AG04450 (cell line): ENCODE results near the gene BIK. TPM values are rescaled to one million over a fixed set of nuclear protein-coding genes. Genes with fewer than 3 reads are reported as not detected.

Source experiments
- CTCF ChIA-PET: fragments of 300-600, 350-600 bp; formaldehyde crosslinking; extraction: SDS; loops from one replicate; lab custom pipeline; 2022; ENCODE audit warnings: antibody characterized with exemption, inconsistent platforms; lab: Charles Lee
- POLR2A ChIA-PET: fragments of 350-600 bp; formaldehyde crosslinking; extraction: SDS; loops from one replicate; lab custom pipeline; 2021; ENCODE audit warnings: antibody characterized with exemption, inconsistent platforms; lab: Yijun Ruan, JAX
- DNase-seq: peaks from one replicate; pipeline ENCODE4 v3.0.0-alpha.2; 2011; ENCODE audit warnings: low read depth, low spot score
- H3K27ac ChIP-seq: one replicate; pipeline ENCODE4 v1.5.1; 2012; ENCODE audit warnings: low read depth, low read length, control low read depth
- H3K27me3 ChIP-seq: one replicate; pipeline ENCODE4 v1.6.0; 2012; ENCODE audit warnings: low read length; ENCODE audit not compliant: control insufficient read depth, insufficient read depth
- H3K4me3 ChIP-seq: 2 replicates; pipeline ENCODE4 v1.5.1; 2011; ENCODE audit warnings: mild to moderate bottlenecking, low read depth, low read length, control low read depth
- H3K9me3 ChIP-seq: 2 replicates; pipeline ENCODE4 v1.5.1; 2012; ENCODE audit warnings: low read length; ENCODE audit not compliant: control insufficient read depth, insufficient read depth
- CTCF ChIP-seq: IDR thresholded peaks from 2 replicates; pipeline ENCODE4 v1.5.1; 2011; ENCODE audit warnings: low read depth, low read length, control low read depth, inconsistent platforms
- polyA plus RNA-seq: library from polyadenylated mRNA; depleted of rRNA; stranded (reverse); fragments of >200 nt; gene quantifications from 2 replicates; pipeline ENCODE4 v1.2.3, GENCODE V29; 2011; rRNA removed

The BIK gene
- polyA plus RNA-seq, 1 experiment, result not detected

GRCh38 chr22:43174941-43175531 is 64.5 kb downstream of the BIK start:
- ChIA-PET POLR2A (no interaction called here), CTCF (no interaction called here)
- TF ChIP-seq CTCF, result no peak
- H3K4me3 ChIP-seq, result no peak overlapping the region
- no peaks in the 10 kb centered on the region for H3K27me3 ChIP-seq
- H3K27ac ChIP-seq, result no peak overlapping the region
- DNase-seq, result no peak
- no peaks in the 10 kb centered on the region; the same call in 1 of the 2 replicates for H3K9me3 ChIP-seq

- H3K27ac ChIP-seq, result no peak overlapping the region
- no peaks in the 10 kb centered on the region for H3K27me3 ChIP-seq
- H3K4me3 ChIP-seq, result no peak overlapping the region
- H3K9me3 ChIP-seq, result no peaks in the 10 kb centered on the region; the same call in 1 of the 2 replicates
- no peak for TF ChIP-seq CTCF
- DNase-seq, result no peak
- ChIA-PET POLR2A (no interaction called here), CTCF (interaction anchor here (0.7 to 1.3 kb wide), 2 partner anchors 9 to 12 kb away, joined by 3 to 9 read pairs; no protein-coding TSS in a partner anchor)
Measured at GRCh38 chr22:43176090-43176489, 65.5 kb downstream of the BIK start.

GRCh38 chr22:43177479-43177878 is 66.9 kb downstream of the BIK start:
- no peak for TF ChIP-seq CTCF
- CTCF ChIA-PET, result interaction anchor here (1.8 kb wide), 1 partner anchor 10 kb away, joined by 4 read pairs; no protein-coding TSS in a partner anchor
- H3K27me3 ChIP-seq, result no peaks in the 10 kb centered on the region
- no peak overlapping the region for H3K4me3 ChIP-seq
- POLR2A ChIA-PET, result no interaction called here
- DNase-seq, result no peak
- H3K9me3 ChIP-seq, result no peaks in the 10 kb centered on the region; the same call in 1 of the 2 replicates
- no peak overlapping the region for H3K27ac ChIP-seq

Other genes starting within 250 kb of the BIK start
- 59.6 and 60.2 TPM in 2 replicates for gene PACSIN2, start 95.6 kb upstream of the BIK start, polyA plus RNA-seq
- 17.5 and 18.8 TPM in 2 replicates for gene TTLL1, start 21.4 kb upstream of the BIK start, polyA plus RNA-seq
- gene MCAT, start 32.6 kb downstream of the BIK start, polyA plus RNA-seq, result 10.5 and 12.0 TPM in 2 replicates
- 107 and 146 TPM in 2 replicates for gene TSPO, start 40.8 kb downstream of the BIK start, polyA plus RNA-seq
- 5.7 and 9.0 TPM in 2 replicates for gene TTLL12, start 76.4 kb downstream of the BIK start, polyA plus RNA-seq
- gene SCUBE1, start 232.6 kb downstream of the BIK start, polyA plus RNA-seq, result not detected in 2 replicates